Ovary (tissue), 9 donors: ENCODE data around the gene FBXL16. TPM values are rescaled to one million over a fixed set of nuclear protein-coding genes. Genes with fewer than 3 reads are reported as not detected.
A peak's percentile ranks its signal among the peaks of the same experiment; 100 is the strongest.

Experiments
- DNase-seq, 5 donors: peaks; one replicate each; pipeline ENCODE4 v3.0.0-alpha.2; 2019 to 2020
- H3K27ac ChIP-seq, 2 donors: fragments of 200-600 bp; one replicate each; pipeline versions ENCODE4 v1.5.1 to v1.8.0; 2019 to 2022
- H3K27me3 ChIP-seq: fragments of 200-600 bp; one replicate; pipeline ENCODE4 v1.8.0; 2022
- H3K36me3 ChIP-seq: fragments of 200-600 bp; sonication (generic); one replicate; pipeline ENCODE4 v1.5.1; 2019
- H3K4me1 ChIP-seq: one replicate; pipeline ENCODE4 v1.8.1; 2013; ENCODE audit warnings: mild to moderate bottlenecking, moderate library complexity; ENCODE audit not compliant: insufficient read depth
- H3K4me3 ChIP-seq: fragments of 200-600 bp; sonication (generic); one replicate; pipeline ENCODE4 v1.5.1; 2017
- H3K9me3 ChIP-seq, 2 donors: fragments of 200-600 bp in 1 of 2; sonication (generic) in 1 of 2; one replicate each; pipeline versions ENCODE4 v1.5.1 to v1.8.1; 2013 to 2019; ENCODE audit warnings: mild to moderate bottlenecking in 1 of 2, moderate library complexity in 1 of 2
- CTCF ChIP-seq, 3 donors: fragments of 450-650 bp in 2 of 3; fragments of 200-600 bp in 1 of 3; IDR thresholded peaks; one replicate each; pipeline versions ENCODE4 v1.5.1 to v1.8.0; 2016 to 2022; ENCODE audit warnings: antibody characterized with exemption in 3 of 3, mild to moderate bottlenecking in 1 of 3
- EP300 ChIP-seq: sonication (generic); formaldehyde crosslinking; IDR thresholded peaks from one replicate; pipeline ENCODE4 v1.6.1; 2017; ENCODE audit warnings: antibody characterized with exemption
- POLR2A ChIP-seq: fragments of 450-650 bp; IDR thresholded peaks from one replicate; pipeline ENCODE4 v1.6.1; 2017; ENCODE audit warnings: antibody characterized with exemption, mild to moderate bottlenecking, moderate library complexity
- WGBS, 3 donors: extraction: QIAGEN DNeasy Blood & Tissue Kit in 1 of 3; methylation state at CpG; one replicate each; pipeline versions ENCODE4 v1.1.5 to v1.1.7; 2013 to 2017; 5-methylcytosine and 5-hydroxymethylcytosine counted together
- intact Hi-C, 4 donors: fragments of 100-400 bp; cut with DNase I; formaldehyde crosslinking; loops; one replicate each; pipeline versions ENCODE4 v1.11.0 to v1.15.1; 2022 to 2023
- polyA plus RNA-seq, 2 donors: library from polyadenylated mRNA; stranded (reverse); fragments of 200-250 nt in 1 of 2; fragments of 350-450 nt in 1 of 2; fragmentation: Illumina TruSeq in 1 of 2; extraction: RNeasy Lipid Tissue Mini Kit (QIAGEN cat#74804) in 1 of 2; gene quantifications; one replicate each; pipeline ENCODE4 v1.2.3, GENCODE V29; 2013 to 2014
- total RNA-seq, 7 donors: library from RNA; depleted of rRNA in 2 of 7; stranded (reverse); fragments of >200 nt in 2 of 7; fragmentation: NEBNext Ultra II Directional in 3 of 7; extraction: Animal tissue kit (Norgen Biotek cat#: 25700) in 3 of 7; gene quantifications; one replicate each; pipeline versions ENCODE4 v1.1.0 to v1.2.4, GENCODE V29; 2016 to 2023
- donor health status: DM: no; HTN: no; CAD: no; lungs with moderate emphysema.
- donor health status: DM: no; HTN: no; CAD: no.
- donor health status: Bipolar disorder and iron deficiency.
- donor health status: DM: yes; HTN: yes; CAD: no.
- donor health status: DM: no; HTN: no; CAD: no.
- donor health status: DM: yes; HTN: yes; CAD: no.

FBXL16 gene
- total and polyA plus RNA-seq, 9 donors: 0.22 to 2.5 (median 0.95) TPM; not detected in 1

- H3K27ac ChIP-seq: no peak within 1 kb of the TSS
- intact Hi-C loops: no loop called here
- no peaks in the 10 kb centered on the region for H3K27me3 ChIP-seq
- no peaks in the 10 kb centered on the region for H3K36me3 ChIP-seq
- H3K9me3 ChIP-seq: no peaks in the 10 kb centered on the region
- WGBS, 3 donors: 5 to 8% (median 7%) methylated on average over 33 to 73 of the region's 73 CpGs
- H3K4me3 ChIP-seq: peak within 1 kb of the TSS; percentile 18
- peak in 1 of 5 donors; percentile 58 for DNase-seq
- H3K4me1 ChIP-seq: peaks cover 8% of the 10 kb centered on the region
- TF ChIP-seq EP300 (no peak), POLR2A (no peak), CTCF (IDR thresholded peaks at IDR 0.05) (no peak)
Measured at GRCh38 chr16:674968-675883, 30.4 kb downstream of the FBXL16 start, which contains the start of gene RHBDL1. TSS of gene RHBDL1 (plus strand) at chr16:675671. CDS start at chr16:675791, 120 bp downstream.

DNA sequence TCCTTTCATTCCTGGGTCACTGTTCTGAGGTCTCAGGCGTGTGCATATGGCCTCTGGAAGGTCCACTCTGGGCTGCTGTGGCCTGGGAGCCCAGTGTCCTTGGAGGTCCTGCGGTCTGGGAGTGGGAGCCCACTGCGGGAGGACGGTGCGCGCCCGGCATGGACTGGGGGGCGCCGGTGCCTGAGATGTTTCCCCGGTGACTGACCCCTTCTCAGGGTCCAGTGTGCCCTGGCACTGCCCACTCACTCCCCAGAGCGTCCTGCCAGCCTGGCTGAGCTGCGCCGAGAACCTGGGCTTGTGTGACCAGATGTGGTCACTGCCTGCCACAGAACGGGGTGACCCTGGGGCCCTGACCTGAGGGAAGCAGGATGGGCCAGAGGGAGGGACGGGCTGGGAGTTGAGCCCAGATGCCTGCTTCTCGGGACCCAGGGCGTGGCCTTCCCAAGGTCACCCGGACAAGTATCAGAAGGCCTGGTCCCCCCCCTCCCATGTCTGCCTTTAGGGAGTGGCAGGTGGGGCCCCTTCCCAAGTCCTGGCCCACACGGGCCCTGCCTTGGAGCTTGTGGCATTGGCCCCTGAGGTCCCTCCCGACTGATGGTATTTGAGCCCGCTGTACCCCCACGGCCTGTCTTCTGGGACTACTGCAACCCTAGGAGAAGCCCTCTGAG is 31.3 kb downstream of the FBXL16 start:
- Histone ChIP-seq H3K4me3 (no peak overlapping the region), H3K27me3 (no peaks in the 10 kb centered on the region), H3K9me3 (no peaks in the 10 kb centered on the region), H3K27ac (no peak overlapping the region), H3K4me1 (peaks cover 6% of the 10 kb centered on the region), H3K36me3 (no peaks in the 10 kb centered on the region)
- TF ChIP-seq EP300 (no peak), CTCF (IDR thresholded peaks at IDR 0.05) (no peak), POLR2A (no peak)
- WGBS, 3 donors: 62 to 71% (median 70%) methylated on average over 14 to 22 of the region's 22 CpGs
- DNase-seq: no peak
- intact Hi-C loops: no loop called here

- Histone ChIP-seq H3K27me3 (no peaks in the 10 kb centered on the region), H3K27ac (no peak overlapping the region), H3K4me3 (no peak overlapping the region), H3K9me3 (no peaks in the 10 kb centered on the region), H3K4me1 (peaks cover 12% of the 10 kb centered on the region), H3K36me3 (no peaks in the 10 kb centered on the region)
- WGBS, 3 donors: 83 to 90% (median 87%) methylated on average over 12 to 18 of the region's 18 CpGs
- intact Hi-C loops: no loop called here
- TF ChIP-seq POLR2A: no peak
- no peak for TF ChIP-seq CTCF (IDR thresholded peaks at IDR 0.05)
- TF ChIP-seq EP300: no peak
- no peak for DNase-seq
Measured at GRCh38 chr16:673399-673991, 32.1 kb downstream of the FBXL16 start.

DNA sequence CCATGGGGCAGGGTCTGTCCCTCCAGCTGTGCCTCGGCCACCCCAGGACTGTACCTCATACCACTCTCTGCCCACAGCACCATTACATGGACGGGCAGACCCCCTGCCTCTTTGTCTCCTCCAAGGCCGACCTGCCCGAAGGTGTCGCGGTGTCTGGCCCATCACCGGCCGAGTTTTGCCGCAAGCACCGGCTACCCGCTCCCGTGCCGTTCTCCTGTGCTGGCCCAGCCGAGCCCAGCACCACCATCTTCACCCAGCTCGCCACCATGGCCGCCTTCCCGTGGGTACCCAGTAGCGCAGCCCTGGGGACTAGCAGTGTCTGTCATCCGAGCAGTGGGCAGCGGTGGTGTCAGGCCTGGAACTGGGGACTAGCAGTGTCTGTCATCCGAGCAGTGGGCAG is 32.8 kb downstream of the FBXL16 start:
- WGBS, 3 donors: 93 to 94% (median 93%) methylated on average over 16 to 21 of the region's 21 CpGs
- TF ChIP-seq POLR2A (no peak), EP300 (no peak), CTCF (IDR thresholded peaks at IDR 0.05) (no peak)
- H3K36me3 ChIP-seq: no peaks in the 10 kb centered on the region
- H3K9me3 ChIP-seq: no peaks in the 10 kb centered on the region
- H3K4me3 ChIP-seq: no peak overlapping the region
- H3K27ac ChIP-seq: no peak overlapping the region
- DNase-seq: no peak
- intact Hi-C loops: no loop called here
- H3K27me3 ChIP-seq: no peaks in the 10 kb centered on the region
- peaks cover 12% of the 10 kb centered on the region for H3K4me1 ChIP-seq
